Neutrophil (primary cell): ENCODE data around the gene NEUROG2.
"Not testable (repeated sequence)": the region's sequence is repeated elsewhere in the genome, so short reads cannot be mapped to it uniquely, and the experiment has no call there.

Source experiments
- H3K27ac ChIP-seq: fragments of 200-600 bp; sonication (generic); 2 replicates; pipeline ENCODE4 v1.5.1; 2016; ENCODE audit warnings: mild to moderate bottlenecking, moderate library complexity
- H3K27me3 ChIP-seq: fragments of 200-600 bp; sonication (generic); 2 replicates; pipeline ENCODE4 v1.6.0; 2016; ENCODE audit warnings: mild to moderate bottlenecking
- H3K36me3 ChIP-seq: fragments of 200-600 bp; sonication (generic); 2 replicates; pipeline ENCODE4 v1.5.1; 2017
- H3K4me1 ChIP-seq, 2 experiments: fragments of 200-600 bp in 1 of 2; sonication (generic) in 1 of 2; 1 replicate in 1 of 2; 2 replicates in 1 of 2; pipeline versions ENCODE4 v1.5.1 to v1.6.1; 2013 to 2016; ENCODE audit warnings: low read depth in 1 of 2, low read length in 1 of 2, mild to moderate bottlenecking in 1 of 2, moderate library complexity in 1 of 2; ENCODE audit not compliant: control insufficient read depth in 1 of 2, insufficient read depth in 1 of 2
- H3K4me3 ChIP-seq, 2 experiments: fragments of 200-600 bp in 1 of 2; sonication (generic) in 1 of 2; 1 replicate in 1 of 2; 2 replicates in 1 of 2; pipeline ENCODE4 v1.5.1; 2013 to 2016; ENCODE audit warnings: low read depth in 1 of 2, low read length in 1 of 2, mild to moderate bottlenecking in 1 of 2, moderate library complexity in 1 of 2
- H3K9me3 ChIP-seq: fragments of 200-600 bp; sonication (generic); 2 replicates; pipeline ENCODE4 v1.5.1; 2016
- CTCF ChIP-seq: fragments of 200-600 bp; sonication (generic); IDR thresholded peaks from 2 replicates; pipeline ENCODE4 v1.5.1; 2016; ENCODE audit warnings: antibody characterized with exemption

The NEUROG2 gene

GRCh38 chr4:112492321-112492720, 23.7 kb downstream of the NEUROG2 start:
- Histone ChIP-seq H3K4me1 (no peaks in the 10 kb centered on the region), H3K36me3 (no peaks in the 10 kb centered on the region), H3K27ac (no peak overlapping the region), H3K9me3 (no peaks in the 10 kb centered on the region), H3K4me3 (no peak overlapping the region), H3K27me3 (peaks cover 32% of the 10 kb centered on the region)
- no peak for TF ChIP-seq CTCF

GRCh38 chr4:112490808-112491207, 25.2 kb downstream of the NEUROG2 start:
- not testable (repeated sequence) for H3K9me3 ChIP-seq, H3K4me3 ChIP-seq, H3K36me3 ChIP-seq, H3K27ac ChIP-seq, H3K4me1 ChIP-seq
- peaks cover 42% of the 10 kb centered on the region for H3K27me3 ChIP-seq

GRCh38 chr4:112485930-112486329, 30.1 kb downstream of the NEUROG2 start:
- H3K4me3 ChIP-seq = no peak overlapping the region

GRCh38 chr4:112473985-112474384, 42.0 kb downstream of the NEUROG2 start:
- Histone ChIP-seq H3K27me3 (peaks cover 36% of the 10 kb centered on the region), H3K36me3 (no peaks in the 10 kb centered on the region)
- TF ChIP-seq CTCF = no peak

More at GRCh38 chr4:112485930-112486329, 30.1 kb downstream of the NEUROG2 start:
- H3K27ac ChIP-seq = no peak overlapping the region
- no peaks in the 10 kb centered on the region for H3K4me1 ChIP-seq
- TF ChIP-seq CTCF = no peak
- peaks cover 32% of the 10 kb centered on the region for H3K27me3 ChIP-seq
- H3K36me3 ChIP-seq = no peaks in the 10 kb centered on the region
- no peaks in the 10 kb centered on the region for H3K9me3 ChIP-seq

GRCh38 chr4:112472318-112472717, 43.7 kb downstream of the NEUROG2 start:
- H3K4me1 ChIP-seq = no peaks in the 10 kb centered on the region
- peaks cover 36% of the 10 kb centered on the region for H3K27me3 ChIP-seq
- no peaks in the 10 kb centered on the region for H3K9me3 ChIP-seq
- TF ChIP-seq CTCF = no peak
- H3K36me3 ChIP-seq = no peaks in the 10 kb centered on the region
- no peak overlapping the region for H3K27ac ChIP-seq
- H3K4me3 ChIP-seq = no peak overlapping the region

More at GRCh38 chr4:112473985-112474384, 42.0 kb downstream of the NEUROG2 start:
- H3K27ac ChIP-seq = no peak overlapping the region
- no peak overlapping the region for H3K4me3 ChIP-seq
- H3K9me3 ChIP-seq = no peaks in the 10 kb centered on the region
- no peaks in the 10 kb centered on the region for H3K4me1 ChIP-seq
